Stimulated activated CD4-positive, alpha-beta T cell treated with anti-CD3 and anti-CD28 coated beads, Interleukin-12 subunit alpha, Interleukin-12 subunit beta, amount 100 ng/mL, for 24 hours (primary cell): Measurements from ENCODE around the gene KIF5B.
"Not testable (repeated sequence)": the region's sequence is repeated elsewhere in the genome, so short reads cannot be mapped to it uniquely, and the experiment has no call there.

Source experiments
- DNase-seq, 2 experiments: peaks; one replicate each; pipeline ENCODE4 v3.0.0-alpha.2; 2020; ENCODE audit warnings: low read depth in 2 of 2

The KIF5B gene

DNA sequence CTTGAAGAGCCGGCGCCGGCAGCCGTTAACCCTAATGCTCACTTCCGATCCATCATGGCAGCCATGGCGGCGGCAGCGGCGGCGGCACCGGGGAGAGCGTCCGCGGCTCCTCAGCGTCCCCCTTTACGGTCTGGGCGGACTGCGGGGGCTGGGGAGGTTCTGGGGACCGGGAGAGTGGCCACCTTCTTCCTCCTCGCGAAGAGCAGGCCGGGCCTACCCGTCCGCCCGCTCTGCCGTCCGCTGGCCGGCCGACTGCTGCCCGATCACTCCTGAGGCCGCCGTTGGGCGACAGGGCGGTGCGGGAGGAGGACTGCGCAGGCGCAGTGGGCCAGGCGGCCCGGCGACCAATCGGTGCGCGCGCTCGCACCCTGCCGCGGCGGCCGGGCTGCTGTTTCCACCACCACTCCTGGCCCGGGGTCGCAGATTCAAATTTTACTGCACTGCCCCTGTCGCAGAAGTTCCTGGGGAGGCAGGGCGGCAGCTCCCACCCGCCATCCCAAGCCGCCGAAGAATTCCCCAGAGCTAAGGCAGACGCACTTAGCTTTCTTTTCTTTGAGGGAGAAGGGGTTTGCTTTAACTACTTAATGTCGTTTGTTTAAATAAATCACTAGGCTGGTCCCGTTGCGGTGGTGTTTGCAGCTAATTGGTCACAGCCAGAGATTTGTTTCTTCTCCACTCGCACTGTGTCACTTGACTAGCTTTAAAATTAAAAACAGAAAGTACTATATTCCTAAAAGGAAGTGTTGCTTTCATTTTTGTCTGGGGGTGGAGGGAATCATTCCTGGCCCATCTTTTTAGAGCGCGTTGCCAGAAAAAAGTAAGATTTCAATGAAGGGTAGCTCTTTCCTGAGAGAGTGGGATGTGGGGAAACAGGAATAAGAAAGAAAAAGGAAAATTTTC is at the start of gene KIF5B:
Gene KIF5B (minus strand): TSS at position 290 of the 900 bp plus-strand sequence. CDS start 452 bp downstream, outside the sequence.
- DNase-seq = peak; percentile 73 to 78

GRCh38 chr10:32105782-32106382 is 49.7 kb upstream of the KIF5B start:
- no peak for DNase-seq

GRCh38 chr10:32104622-32105509 is 48.6 kb upstream of the KIF5B start:
- DNase-seq = no peak

GRCh38 chr10:32104181-32104580 is 48.0 kb upstream of the KIF5B start:
- DNase-seq = no peak

DNA sequence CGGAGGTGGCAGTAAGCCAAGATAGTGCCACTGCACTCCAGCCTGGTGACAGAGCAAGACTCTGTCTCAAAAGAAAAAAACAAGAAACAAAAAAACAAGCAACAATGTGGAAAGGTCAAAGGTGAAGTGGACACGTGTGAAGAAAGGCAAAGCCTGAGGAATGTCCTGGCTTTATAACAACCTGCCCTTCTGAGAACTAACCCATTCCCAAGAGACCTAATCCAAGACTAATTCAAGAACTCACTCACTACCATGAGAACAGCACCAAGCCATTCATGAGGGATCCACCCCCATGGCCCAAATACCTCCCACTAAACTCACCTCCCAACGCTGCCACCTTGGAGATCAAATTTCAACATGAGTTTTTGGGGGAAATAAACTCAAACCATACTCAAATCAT is 47.5 kb upstream of the KIF5B start:
- no peak for DNase-seq

DNA sequence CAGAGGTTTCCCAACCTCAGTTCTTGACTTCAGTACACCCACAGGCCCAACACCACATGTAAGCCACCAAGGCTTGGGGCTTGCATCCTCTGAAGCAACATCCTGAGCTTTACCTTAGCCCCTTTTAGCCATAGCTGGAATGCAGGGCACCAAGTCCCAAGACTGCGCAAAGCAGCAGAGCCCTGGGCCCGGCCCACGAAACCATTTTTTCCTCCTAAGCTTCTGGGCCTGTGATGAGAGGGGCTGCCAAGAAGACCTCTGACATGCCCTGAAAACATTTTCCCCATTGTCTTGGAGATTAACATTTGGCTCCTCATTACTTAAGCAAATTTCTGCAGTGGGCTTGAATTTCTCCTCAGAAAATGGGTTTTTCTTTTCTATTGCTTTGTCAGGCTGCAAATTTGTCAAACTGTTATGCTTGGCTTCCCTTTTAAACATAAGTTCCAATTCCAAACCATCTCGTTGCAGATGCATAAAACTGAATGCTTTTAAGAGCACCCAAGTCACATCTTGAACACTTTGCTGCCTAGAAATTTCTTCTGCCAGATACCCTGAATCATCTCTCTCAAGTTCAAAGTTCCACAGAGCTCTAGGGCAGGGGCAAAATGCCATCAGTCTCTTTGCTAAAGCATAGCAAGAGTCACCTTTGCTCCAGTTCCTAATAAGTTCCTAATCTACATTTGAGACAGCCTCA is 42.5 kb upstream of the KIF5B start:
- not testable (repeated sequence) for DNase-seq

DNA sequence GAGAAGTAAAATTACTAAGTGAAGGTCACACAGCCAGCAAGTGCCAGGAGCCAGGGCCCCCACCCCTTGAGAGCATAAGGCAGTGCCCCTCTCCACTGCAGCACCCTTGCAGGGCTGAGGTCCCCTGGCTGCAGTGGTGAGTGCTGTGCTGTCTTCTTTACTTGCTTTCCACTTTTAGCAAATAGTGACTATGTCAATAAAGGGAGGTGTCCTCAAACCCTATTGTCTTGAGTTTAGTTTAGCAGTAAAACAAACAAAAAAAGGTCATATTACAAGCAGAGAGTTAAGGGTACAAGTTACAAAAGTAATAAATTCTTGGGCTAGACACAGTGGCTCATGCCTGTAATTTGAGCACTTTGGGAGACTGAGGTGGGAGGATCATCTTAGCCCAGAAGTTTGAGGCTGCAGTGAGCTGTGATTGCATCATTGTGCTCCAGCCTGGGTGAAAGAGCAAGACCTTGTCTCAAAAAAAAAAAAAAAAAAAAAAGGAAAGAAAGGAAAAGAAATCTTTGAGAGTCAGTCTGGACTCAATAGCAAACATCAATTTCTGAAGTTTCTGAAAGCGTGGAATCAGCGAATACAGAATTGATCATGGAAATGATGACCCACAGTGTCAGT is 39.0 kb upstream of the KIF5B start:
- no peak for DNase-seq

DNA sequence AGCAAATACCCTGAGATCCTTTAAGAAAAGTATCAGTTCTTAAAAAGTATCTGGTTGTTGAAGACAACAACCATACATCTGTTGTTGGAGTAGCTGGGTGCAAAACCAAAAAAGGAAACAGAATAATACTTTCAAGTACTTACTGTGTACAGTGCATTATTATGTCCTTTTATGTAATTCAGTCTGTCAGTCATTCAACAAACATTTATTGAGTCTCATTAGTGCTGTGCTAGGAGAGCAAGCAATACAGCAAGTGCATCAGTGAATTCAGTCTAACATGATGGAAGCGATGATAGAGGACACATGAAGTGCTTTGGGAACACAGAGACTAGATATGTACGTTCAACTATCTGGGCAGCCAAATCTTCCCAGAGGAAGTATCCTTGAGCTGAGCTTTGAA is 37.4 kb upstream of the KIF5B start:
- no peak for DNase-seq

GRCh38 chr10:32091046-32091445 is 34.8 kb upstream of the KIF5B start:
- DNase-seq = no peak

DNA sequence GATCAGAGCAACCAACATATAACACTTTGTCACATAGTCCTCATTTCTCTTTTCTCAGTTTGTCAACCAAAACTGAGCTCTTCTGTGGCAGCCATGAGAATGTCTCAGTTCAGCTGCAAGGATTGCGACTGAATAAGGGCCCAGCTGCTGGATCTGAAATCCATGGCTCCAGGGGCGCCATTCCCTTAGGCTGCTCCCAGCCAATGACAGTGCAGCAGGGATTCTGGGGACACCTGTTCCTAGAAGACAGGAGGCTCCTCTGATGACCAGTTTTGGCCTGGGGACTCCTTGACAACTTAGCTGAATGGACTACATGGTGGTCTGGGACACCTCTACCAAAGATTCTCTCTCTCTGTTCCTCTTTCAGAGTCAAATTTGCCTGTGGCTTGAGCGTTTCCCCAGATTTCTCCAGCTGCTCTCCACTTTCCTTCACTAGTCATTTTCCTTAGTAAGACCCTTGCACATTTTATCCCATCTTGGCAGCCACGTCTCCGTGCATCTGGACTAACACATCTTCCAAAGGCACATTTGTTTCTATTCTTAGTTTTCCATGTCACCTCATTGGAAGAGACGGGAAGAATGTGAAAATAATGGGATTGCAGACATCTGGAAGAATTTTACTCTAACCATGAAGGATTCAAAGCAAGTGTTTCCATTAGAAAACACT is 28.1 kb upstream of the KIF5B start:
- no peak for DNase-seq

- DNase-seq = no peak
Measured at GRCh38 chr10:32077896-32078485, 21.8 kb upstream of the KIF5B start.

- no peak for DNase-seq
Measured at GRCh38 chr10:32073659-32074058, 17.4 kb upstream of the KIF5B start.

GRCh38 chr10:32073128-32073527 is 16.9 kb upstream of the KIF5B start:
- no peak for DNase-seq

GRCh38 chr10:32072025-32072800 is 16.0 kb upstream of the KIF5B start:
- no peak for DNase-seq

GRCh38 chr10:32070645-32071044 is 14.4 kb upstream of the KIF5B start:
- DNase-seq = no peak

DNA sequence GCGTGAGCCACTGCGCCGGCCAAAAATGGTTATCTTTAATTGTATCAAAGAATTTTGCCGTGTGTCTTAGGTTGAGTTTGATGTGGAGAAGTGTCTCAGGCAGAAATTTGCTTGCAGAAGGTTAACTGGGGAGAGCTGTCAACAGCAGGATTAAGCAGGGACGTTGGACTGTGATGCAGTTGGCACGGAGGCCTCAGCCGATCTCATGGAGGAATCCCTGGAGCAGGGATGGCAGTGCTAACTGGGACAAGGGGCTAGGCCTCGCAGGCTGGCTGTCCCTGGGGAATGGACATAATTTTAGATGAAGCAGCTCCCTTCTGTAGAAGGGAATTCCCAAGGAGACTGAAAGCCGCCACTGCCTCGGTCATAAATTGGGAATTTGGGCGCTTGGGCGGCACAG is 12.3 kb upstream of the KIF5B start:
- DNase-seq = no peak

- DNase-seq = not testable (repeated sequence)
Measured at GRCh38 chr10:32067931-32068330, 11.7 kb upstream of the KIF5B start.

DNA sequence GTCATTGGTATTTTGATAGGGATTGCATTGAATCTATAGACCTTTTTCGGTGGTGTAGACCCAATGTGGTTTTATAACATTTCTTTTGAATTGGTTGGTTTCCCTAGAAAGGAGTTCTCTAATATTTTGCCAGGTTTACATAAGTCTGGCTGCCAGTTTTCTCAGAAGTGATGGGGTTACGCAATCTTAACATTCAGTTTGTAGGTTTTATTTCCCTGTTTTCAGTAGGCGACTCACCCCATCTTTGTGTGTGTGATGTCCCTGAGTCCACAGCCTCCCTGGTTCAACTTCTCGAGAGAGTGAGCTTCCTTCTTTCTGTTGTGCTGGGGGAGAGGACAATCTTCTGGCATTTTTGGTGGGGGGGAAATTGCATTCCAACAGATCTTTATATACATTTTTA is 9.6 kb upstream of the KIF5B start:
- DNase-seq = no peak

DNA sequence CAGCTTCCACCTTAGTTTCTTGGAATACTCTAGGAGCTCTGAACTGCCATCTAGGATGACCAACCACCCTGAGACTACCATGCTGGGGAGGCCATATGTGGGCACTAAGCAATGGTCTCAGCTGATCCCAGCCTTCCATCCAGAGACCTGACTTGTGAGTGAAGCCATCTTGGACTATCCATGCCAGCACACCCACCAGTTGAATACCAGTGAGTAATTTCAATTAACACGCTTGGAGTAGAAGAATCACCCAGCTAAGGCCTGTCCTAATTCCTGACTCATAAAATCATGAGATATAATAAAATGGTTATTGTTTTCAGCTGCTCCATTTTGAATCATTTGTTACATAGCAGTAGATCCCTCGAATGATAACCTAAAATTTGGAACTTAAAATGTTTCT is 5.2 kb upstream of the KIF5B start:
- DNase-seq = no peak
